ENCODE results near the gene IFT122. TPM values are rescaled to one million over a fixed set of nuclear protein-coding genes. Genes with fewer than 3 reads are reported as not detected.

The IFT122 gene
- total RNA-seq, 4 donors from 2014 or later, result 9.5 to 47.6 (median 24.5) TPM

GRCh38 chr3:129547241-129547640 lies 107.2 kb downstream of the IFT122 start:
- DNase-seq (ENCODE audit: low spot score in 2 of 2), result no peak
- Histone ChIP-seq H3K4me3 (no peak overlapping the region), H3K9me3 (no peaks in the 10 kb centered on the region), H3K4me1 (peaks cover 4% of the 10 kb centered on the region), H3K36me3 (no peaks in the 10 kb centered on the region), H3K27ac (no peak overlapping the region), H3K27me3 (no peaks in the 10 kb centered on the region)
- 100% methylated on average over 3 of the region's 24 CpGs for WGBS
- no peak for TF ChIP-seq POLR2A (IDR thresholded peaks at IDR 0.05)
- no peak for TF ChIP-seq EP300 (IDR thresholded peaks at IDR 0.05)
- no peak for TF ChIP-seq CTCF (IDR thresholded peaks at IDR 0.05)
- TF ChIP-seq POLR2AphosphoS5 (IDR thresholded peaks at IDR 0.05), result no peak

GRCh38 chr3:129548104-129548965 lies 108.3 kb downstream of the IFT122 start:
- peaks cover 13% of the 10 kb centered on the region for H3K4me1 ChIP-seq
- H3K9me3 ChIP-seq, result no peaks in the 10 kb centered on the region
- no peaks in the 10 kb centered on the region for H3K27me3 ChIP-seq
- DNase-seq (ENCODE audit: low spot score in 2 of 2), result no peak
- H3K4me3 ChIP-seq, result no peak overlapping the region
- no peak for TF ChIP-seq EP300 (IDR thresholded peaks at IDR 0.05)
- H3K36me3 ChIP-seq, result no peaks in the 10 kb centered on the region
- H3K27ac ChIP-seq, result no peak overlapping the region
- WGBS, result 88% methylated on average over 19 of the region's 19 CpGs

- Histone ChIP-seq H3K27me3 (no peaks in the 10 kb centered on the region), H3K36me3 (no peaks in the 10 kb centered on the region), H3K27ac (no peak overlapping the region), H3K4me3 (no peak overlapping the region), H3K9me3 (no peaks in the 10 kb centered on the region), H3K4me1 (peaks cover 21% of the 10 kb centered on the region)
- no peak for DNase-seq (ENCODE audit: low spot score in 2 of 2)
- no peak for TF ChIP-seq POLR2AphosphoS5 (IDR thresholded peaks at IDR 0.05)
- TF ChIP-seq CTCF (IDR thresholded peaks at IDR 0.05), result no peak
- TF ChIP-seq POLR2A (IDR thresholded peaks at IDR 0.05), result no peak
- no peak for TF ChIP-seq EP300 (IDR thresholded peaks at IDR 0.05)
- 92% methylated on average over 18 of the region's 18 CpGs for whole genome bisulfite sequencing
Measured at GRCh38 chr3:129549006-129549800, 109.2 kb downstream of the IFT122 start.

- no peak for DNase-seq (ENCODE audit: low spot score in 2 of 2)
- H3K27me3 ChIP-seq, result no peaks in the 10 kb centered on the region
- H3K4me3 ChIP-seq, result no peak overlapping the region
- no peaks in the 10 kb centered on the region for H3K9me3 ChIP-seq
- WGBS, result 95% methylated on average over 3 of the region's 3 CpGs
- TF ChIP-seq POLR2AphosphoS5 (IDR thresholded peaks at IDR 0.05) (no peak), CTCF (IDR thresholded peaks at IDR 0.05) (no peak), POLR2A (IDR thresholded peaks at IDR 0.05) (no peak), EP300 (IDR thresholded peaks at IDR 0.05) (no peak)
- no peak overlapping the region for H3K27ac ChIP-seq
- H3K4me1 ChIP-seq, result peaks cover 27% of the 10 kb centered on the region
- H3K36me3 ChIP-seq, result no peaks in the 10 kb centered on the region
Measured at GRCh38 chr3:129549805-129550204, 109.8 kb downstream of the IFT122 start.

- Histone ChIP-seq H3K4me3 (no peak overlapping the region), H3K9me3 (no peaks in the 10 kb centered on the region), H3K27ac (no peak overlapping the region), H3K36me3 (peaks cover 14% of the 10 kb centered on the region), H3K4me1 (peaks cover 41% of the 10 kb centered on the region), H3K27me3 (no peaks in the 10 kb centered on the region)
- no peak for DNase-seq (ENCODE audit: low spot score in 2 of 2)
- WGBS, result 53% methylated on average over 10 of the region's 10 CpGs
- TF ChIP-seq CTCF (IDR thresholded peaks at IDR 0.05), result no peak
- no peak for TF ChIP-seq EP300 (IDR thresholded peaks at IDR 0.05)
Measured at GRCh38 chr3:129552287-129553050, 112.4 kb downstream of the IFT122 start.
